Stimulated activated CD4-positive, alpha-beta T cell treated with anti-CD3 and anti-CD28 coated beads, Interleukin-1b, Interleukin-23, amount 100 ng/mL, for 1 hour (primary cell): ENCODE measurements around the gene HMCN1.

Source experiments
- DNase-seq, 2 donors: peaks; one replicate each; pipeline ENCODE4 v3.0.0-alpha.2; 2020; ENCODE audit warnings: low read depth in 2 of 2

HMCN1 gene

GRCh38 chr1:186240436-186240835 is 506.2 kb downstream of the HMCN1 start:
- no peak for DNase-seq
